Measurements from ENCODE around the gene LPAR1.

DNA sequence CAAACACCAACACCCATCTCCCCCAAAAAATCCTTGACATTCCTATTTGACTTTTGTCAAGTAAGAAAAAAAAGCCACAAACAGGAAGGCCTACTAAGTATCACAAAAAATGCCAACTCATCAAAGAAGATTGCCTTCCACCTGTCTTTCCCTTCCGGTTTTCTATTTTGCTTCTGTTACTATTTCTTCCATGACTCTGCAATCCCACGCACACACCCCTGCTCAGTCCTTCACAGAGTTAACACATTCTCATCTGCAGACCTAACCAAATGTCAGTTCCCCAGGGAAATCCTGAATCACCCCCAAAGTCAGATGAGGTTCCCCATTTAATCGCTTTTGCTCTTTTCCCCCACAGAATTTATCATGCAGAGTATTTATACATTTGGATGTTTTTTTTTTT is 15.1 kb downstream of the LPAR1 start:
- no peak for TF ChIP-seq EZH2 (IDR thresholded peaks at IDR 0.05)
- TF ChIP-seq, protein P1, sequence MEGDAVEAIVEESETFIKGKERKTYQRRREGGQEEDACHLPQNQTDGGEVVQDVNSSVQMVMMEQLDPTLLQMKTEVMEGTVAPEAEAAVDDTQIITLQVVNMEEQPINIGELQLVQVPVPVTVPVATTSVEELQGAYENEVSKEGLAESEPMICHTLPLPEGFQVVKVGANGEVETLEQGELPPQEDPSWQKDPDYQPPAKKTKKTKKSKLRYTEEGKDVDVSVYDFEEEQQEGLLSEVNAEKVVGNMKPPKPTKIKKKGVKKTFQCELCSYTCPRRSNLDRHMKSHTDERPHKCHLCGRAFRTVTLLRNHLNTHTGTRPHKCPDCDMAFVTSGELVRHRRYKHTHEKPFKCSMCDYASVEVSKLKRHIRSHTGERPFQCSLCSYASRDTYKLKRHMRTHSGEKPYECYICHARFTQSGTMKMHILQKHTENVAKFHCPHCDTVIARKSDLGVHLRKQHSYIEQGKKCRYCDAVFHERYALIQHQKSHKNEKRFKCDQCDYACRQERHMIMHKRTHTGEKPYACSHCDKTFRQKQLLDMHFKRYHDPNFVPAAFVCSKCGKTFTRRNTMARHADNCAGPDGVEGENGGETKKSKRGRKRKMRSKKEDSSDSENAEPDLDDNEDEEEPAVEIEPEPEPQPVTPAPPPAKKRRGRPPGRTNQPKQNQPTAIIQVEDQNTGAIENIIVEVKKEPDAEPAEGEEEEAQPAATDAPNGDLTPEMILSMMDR (IDR thresholded peaks at IDR 0.05) = no peak
- TF ChIP-seq EZH2phosphoT487 (IDR thresholded peaks at IDR 0.05) = no peak
